ENCODE data around the gene TNRC6B.
"Not testable (repeated sequence)": the region's sequence is repeated elsewhere in the genome, so short reads cannot be mapped to it uniquely, and the experiment has no call there.

TNRC6B gene

GRCh38 chr22:40181323-40181722 is 3.6 kb downstream of the TNRC6B start:
- DNase-seq (ENCODE audit: low spot score): peak; percentile 34

GRCh38 chr22:40182231-40182835 is 4.6 kb downstream of the TNRC6B start:
- peak; percentile 46 for DNase-seq (ENCODE audit: low spot score)

GRCh38 chr22:40183029-40183581 is 5.4 kb downstream of the TNRC6B start:
- peak; percentile 33 for DNase-seq (ENCODE audit: low spot score)

GRCh38 chr22:40183603-40184002 is 5.9 kb downstream of the TNRC6B start:
- not testable (repeated sequence) for DNase-seq (ENCODE audit: low spot score)

- DNase-seq (ENCODE audit: low spot score): no peak
Observed at GRCh38 chr22:40187389-40187788, 9.7 kb downstream of the TNRC6B start.

- DNase-seq (ENCODE audit: low spot score): no peak
Observed at GRCh38 chr22:40189997-40190396, 12.3 kb downstream of the TNRC6B start.

GRCh38 chr22:40190501-40190900 is 12.8 kb downstream of the TNRC6B start:
- DNase-seq (ENCODE audit: low spot score): peak; percentile 92

GRCh38 chr22:40193429-40194421 is 16.0 kb downstream of the TNRC6B start:
- DNase-seq (ENCODE audit: low spot score): peak; percentile 72

- DNase-seq (ENCODE audit: low spot score): no peak
Observed at GRCh38 chr22:40194656-40195055, 16.9 kb downstream of the TNRC6B start.

- peak; percentile 13 for DNase-seq (ENCODE audit: low spot score)
Observed at GRCh38 chr22:40196628-40197360, 19.1 kb downstream of the TNRC6B start.

- DNase-seq (ENCODE audit: low spot score): not testable (repeated sequence)
Observed at GRCh38 chr22:40197421-40197820, 19.7 kb downstream of the TNRC6B start.

- no peak for DNase-seq (ENCODE audit: low spot score)
Observed at GRCh38 chr22:40198733-40199132, 21.0 kb downstream of the TNRC6B start.

GRCh38 chr22:40199223-40199622 is 21.5 kb downstream of the TNRC6B start:
- no peak for DNase-seq (ENCODE audit: low spot score)

- DNase-seq (ENCODE audit: low spot score): no peak
Observed at GRCh38 chr22:40199852-40200251, 22.1 kb downstream of the TNRC6B start.

- DNase-seq (ENCODE audit: low spot score): no peak
Observed at GRCh38 chr22:40200795-40201530, 23.2 kb downstream of the TNRC6B start.

- peak; percentile 76 for DNase-seq (ENCODE audit: low spot score)
Observed at GRCh38 chr22:40202225-40202944, 24.7 kb downstream of the TNRC6B start.

- no peak for DNase-seq (ENCODE audit: low spot score)
Observed at GRCh38 chr22:40203572-40203971, 25.8 kb downstream of the TNRC6B start.

GRCh38 chr22:40204321-40205116 is 26.8 kb downstream of the TNRC6B start:
- DNase-seq (ENCODE audit: low spot score): no peak

- no peak for DNase-seq (ENCODE audit: low spot score)
Observed at GRCh38 chr22:40206561-40206960, 28.8 kb downstream of the TNRC6B start.

- no peak for DNase-seq (ENCODE audit: low spot score)
Observed at GRCh38 chr22:40210818-40211217, 33.1 kb downstream of the TNRC6B start.
